Upper lobe of left lung (tissue), 6 donors: ENCODE measurements around the gene CFAP126. TPM values are rescaled to one million over a fixed set of nuclear protein-coding genes. Genes with fewer than 3 reads are reported as not detected.
"Not testable (repeated sequence)": the region's sequence is repeated elsewhere in the genome, so short reads cannot be mapped to it uniquely, and the experiment has no call there.

ENCODE experiments used
- ATAC-seq, 2 donors: fragments of 200-7000 bp; cut with Tn5 transposase; one replicate each; pipeline ENCODE4 v1.9.1; 2022; ENCODE audit warnings: mild to moderate bottlenecking in 2 of 2, moderate library complexity in 2 of 2; ENCODE audit not compliant: low FRiP score in 2 of 2
- DNase-seq, 2 donors: peaks; one replicate each; pipeline ENCODE4 v3.0.0-alpha.2; 2019 to 2020
- H3K27ac ChIP-seq, 4 donors: fragments of 200-600 bp; sonication (generic); one replicate each; pipeline ENCODE4 v1.5.1; 2016 to 2019
- H3K27me3 ChIP-seq, 4 donors: fragments of 200-600 bp; sonication (generic); one replicate each; pipeline ENCODE4 v1.5.1; 2017 to 2019
- H3K36me3 ChIP-seq, 4 donors: fragments of 200-600 bp; sonication (generic); one replicate each; pipeline ENCODE4 v1.5.1; 2016 to 2019
- H3K4me1 ChIP-seq, 4 donors: fragments of 200-600 bp; sonication (generic); one replicate each; pipeline ENCODE4 v1.5.1; 2018 to 2019
- H3K4me3 ChIP-seq, 4 donors: fragments of 200-600 bp; sonication (generic); one replicate each; pipeline ENCODE4 v1.5.1; 2017 to 2019; ENCODE audit warnings: mild to moderate bottlenecking in 2 of 4, moderate library complexity in 1 of 4
- H3K9me3 ChIP-seq, 4 donors: fragments of 200-600 bp; sonication (generic); one replicate each; pipeline ENCODE4 v1.5.1; 2018 to 2019
- CTCF ChIP-seq, 6 experiments: fragments of 450-650 bp in 4 of 6; fragments of 200-600 bp in 2 of 6; sonication (generic) in 2 of 6; IDR thresholded peaks; one replicate each; pipeline ENCODE4 v1.5.1; 2016 to 2019; ENCODE audit warnings: antibody characterized with exemption in 6 of 6
- EP300 ChIP-seq, 4 donors: sonication (generic); formaldehyde crosslinking; IDR thresholded peaks; one replicate each; pipeline ENCODE4 v1.5.1; 2017; ENCODE audit warnings: antibody characterized with exemption in 4 of 4, control low read depth in 2 of 4
- POLR2A ChIP-seq, 4 donors: fragments of 450-650 bp; IDR thresholded peaks; one replicate each; pipeline ENCODE4 v1.5.1; 2016 to 2017; ENCODE audit warnings: antibody characterized with exemption in 4 of 4, mild to moderate bottlenecking in 2 of 4
- POLR2AphosphoS5 ChIP-seq, 2 donors: sonication (generic); formaldehyde crosslinking; IDR thresholded peaks; one replicate each; pipeline ENCODE4 v1.5.1; 2017; ENCODE audit warnings: antibody characterized with exemption in 2 of 2
- WGBS, 2 donors: methylation state at CpG; one replicate each; pipeline ENCODE4 v1.1.5; 2017 to 2018; 5-methylcytosine and 5-hydroxymethylcytosine counted together
- small RNA-seq, 4 donors: library from RNA; depleted of rRNA; stranded (forward); fragments of <200 nt; gene quantifications; one replicate each; pipeline ENCODE3, GENCODE V24; 2016
- total RNA-seq, 6 donors: library from RNA; depleted of rRNA in 4 of 6; stranded (reverse); fragments of >200 nt in 4 of 6; gene quantifications; one replicate each; pipeline versions ENCODE4 v1.1.0 to v1.2.1, GENCODE V29; 2016 to 2021
- donor health status: DM: no; HTN: no; CAD: no; lungs with moderate emphysema.
- donor health status: DM: no; HTN: yes; CAD: no; lungs with severe emphysema.

Gene CFAP126
- total RNA-seq, 6 donors from 2014 or later = 0.37 to 9.5 (median 4.0) TPM; not detected in 1

GRCh38 chr1:161335796-161336195, 31.9 kb downstream of the CFAP126 start:
- no peak overlapping the region for H3K27ac ChIP-seq
- no peaks in the 10 kb centered on the region for H3K27me3 ChIP-seq
- ATAC-seq (no peak), DNase-seq (no peak)
- WGBS, 2 donors = 88 to 89% methylated on average over 3 of the region's 3 CpGs
- no peaks in the 10 kb centered on the region for H3K4me1 ChIP-seq
- TF ChIP-seq EP300 (IDR thresholded peaks at IDR 0.05) (no peak), POLR2A (IDR thresholded peaks at IDR 0.05) (no peak), POLR2AphosphoS5 (IDR thresholded peaks at IDR 0.05) (no peak), CTCF (IDR thresholded peaks at IDR 0.05) (no peak)
- H3K9me3 ChIP-seq = no peaks in the 10 kb centered on the region
- peaks cover 24 to 89% (median 46%) of the 10 kb centered on the region in 4 donors for H3K36me3 ChIP-seq
- H3K4me3 ChIP-seq = no peak overlapping the region

GRCh38 chr1:161333166-161333565, 34.5 kb downstream of the CFAP126 start:
- no peak overlapping the region for H3K27ac ChIP-seq
- no peaks in the 10 kb centered on the region for H3K4me1 ChIP-seq
- H3K27me3 ChIP-seq = no peaks in the 10 kb centered on the region
- no peaks in the 10 kb centered on the region for H3K9me3 ChIP-seq
- 94 to 95% methylated on average over 9 of the region's 9 CpGs for WGBS, 2 donors
- DNase-seq (no peak), ATAC-seq (no peak)
- peaks cover 30 to 92% (median 55%) of the 10 kb centered on the region in 4 donors for H3K36me3 ChIP-seq
- TF ChIP-seq CTCF (IDR thresholded peaks at IDR 0.05) = no peak
- no peak for TF ChIP-seq POLR2AphosphoS5 (IDR thresholded peaks at IDR 0.05)
- no peak for TF ChIP-seq POLR2A (IDR thresholded peaks at IDR 0.05)
- no peak for TF ChIP-seq EP300 (IDR thresholded peaks at IDR 0.05)
- H3K4me3 ChIP-seq = no peak overlapping the region

DNA sequence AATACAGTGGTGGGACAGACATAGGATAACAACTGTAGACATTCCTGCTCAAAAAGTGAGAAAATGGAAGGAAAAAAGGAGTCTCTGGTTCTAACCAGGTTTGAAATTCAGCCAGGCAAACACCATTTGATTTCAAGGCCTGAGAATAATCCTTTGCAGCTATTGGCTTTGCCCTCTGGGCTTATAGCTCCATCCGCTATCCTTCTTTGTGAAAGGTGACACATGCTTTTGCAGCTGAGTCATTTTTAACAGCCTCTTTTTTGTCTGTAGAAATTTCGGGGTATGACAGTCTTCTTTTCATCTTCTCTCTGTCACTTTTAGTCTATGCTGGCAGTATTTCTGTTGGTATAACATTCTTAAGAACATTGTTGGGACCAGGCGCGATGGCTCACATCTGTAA, 37.3 kb downstream of the CFAP126 start:
- Histone ChIP-seq H3K27ac (no peak overlapping the region), H3K9me3 (no peaks in the 10 kb centered on the region), H3K4me3 (no peak overlapping the region), H3K27me3 (no peaks in the 10 kb centered on the region), H3K4me1 (no peaks in the 10 kb centered on the region), H3K36me3 (peaks cover 33 to 96% (median 68%) of the 10 kb centered on the region in 4 donors)
- WGBS, 2 donors = 87 to 99% methylated on average over 4 of the region's 4 CpGs
- TF ChIP-seq CTCF (IDR thresholded peaks at IDR 0.05) = no peak
- DNase-seq (no peak), ATAC-seq (no peak)

DNA sequence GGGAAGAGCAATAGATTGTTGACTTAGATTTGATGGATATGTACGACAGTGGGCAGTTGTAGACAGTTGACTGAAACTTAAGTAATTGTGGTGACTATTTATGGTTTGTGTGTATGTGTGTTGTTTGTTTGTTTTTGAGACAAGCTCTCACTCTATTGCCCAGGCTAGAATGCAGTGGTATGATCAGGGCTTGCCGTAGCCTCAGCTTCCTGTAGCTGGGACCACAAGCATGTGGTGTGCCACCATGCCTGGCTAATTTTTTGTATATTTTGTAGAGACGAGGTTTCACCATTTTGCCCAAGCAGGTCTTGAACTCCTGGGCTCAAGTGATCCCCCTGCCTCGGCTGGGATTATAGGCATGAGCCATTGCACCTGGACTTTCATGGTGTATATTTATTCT, 43.7 kb downstream of the CFAP126 start:
- Histone ChIP-seq H3K9me3 (no peaks in the 10 kb centered on the region), H3K36me3 (peaks cover 9 to 68% (median 28%) of the 10 kb centered on the region in 4 donors), H3K4me3 (no peak overlapping the region), H3K27ac (no peak overlapping the region), H3K4me1 (no peaks in the 10 kb centered on the region), H3K27me3 (no peaks in the 10 kb centered on the region)
- WGBS, 2 donors = 73 to 91% methylated on average over 4 of the region's 4 CpGs
- no peak for ATAC-seq
- DNase-seq = no peak
- TF ChIP-seq POLR2A (IDR thresholded peaks at IDR 0.05) (no peak), EP300 (IDR thresholded peaks at IDR 0.05) (no peak), POLR2AphosphoS5 (IDR thresholded peaks at IDR 0.05) (no peak), CTCF (IDR thresholded peaks at IDR 0.05) (no peak)

DNA sequence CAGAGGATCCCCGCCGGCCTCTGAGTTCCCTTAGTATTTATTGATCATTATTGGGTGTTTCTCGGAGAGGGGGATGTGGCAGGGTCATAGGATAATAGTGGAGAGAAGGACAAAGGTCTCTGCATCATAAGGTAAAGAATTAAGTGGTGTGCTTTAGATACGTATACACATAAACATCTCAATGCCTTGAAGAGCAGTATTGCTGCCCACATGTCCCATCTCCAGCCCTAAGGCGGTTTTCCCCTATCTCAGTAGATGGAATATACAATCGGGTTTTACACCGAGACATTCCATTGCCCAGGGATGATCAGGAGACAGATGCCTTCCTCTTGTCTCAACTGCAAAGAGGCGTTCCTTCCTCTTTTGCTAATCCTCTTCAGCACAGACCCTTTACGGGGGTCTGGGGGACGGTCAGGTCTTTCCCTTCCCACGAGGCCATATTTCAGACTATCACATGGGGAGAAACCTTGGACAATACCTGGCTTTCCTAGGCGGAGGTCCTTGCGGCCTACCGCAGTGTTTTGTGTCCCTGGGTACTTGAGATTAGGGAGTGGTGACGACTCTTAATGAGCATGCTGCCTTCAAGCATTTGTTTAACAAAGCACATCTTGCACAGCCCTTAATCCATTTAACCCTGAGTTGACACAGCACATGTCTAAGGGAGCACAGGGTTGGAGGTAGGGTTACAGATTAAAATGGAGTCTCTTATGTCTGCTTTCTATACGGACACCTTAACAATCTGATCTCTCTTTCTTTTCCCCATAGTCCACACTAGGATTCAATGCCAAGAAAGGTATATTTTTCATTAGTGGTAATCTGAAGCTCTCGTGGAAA, 51.6 kb downstream of the CFAP126 start:
- not testable (repeated sequence) for H3K27me3 ChIP-seq, DNase-seq, H3K27ac ChIP-seq, ATAC-seq, H3K9me3 ChIP-seq, H3K4me3 ChIP-seq
- H3K36me3 ChIP-seq = peaks cover 0 to 10% (median 1%) of the 10 kb centered on the region in 4 donors
- WGBS, 2 donors = 74 to 75% methylated on average over 17 of the region's 17 CpGs
- H3K4me1 ChIP-seq = peaks cover 9 to 21% (median 13%) of the 10 kb centered on the region in 4 donors

Small RNA genes lying within 50 kb of the gene (small RNA-seq; reads per million reads assigned to genes)
- gene AL592295.2 (0 reads per million in 4 donors), gene RNU6-481P (0 reads per million in 4 donors)

Other genes with a start within 250 kb of the CFAP126 start
- 10 to 100 TPM; 17.8 to 55.9 (median 41.4) TPM for gene PFDN2, start 249.8 kb downstream of the CFAP126 start, total RNA-seq
- 10 to 100 TPM; 21.2 to 62.9 (median 40.7) TPM for gene NIT1, start 249.8 kb downstream of the CFAP126 start, total RNA-seq
- 10 to 100 TPM; 26.7 to 45.1 (median 35.1) TPM for gene DEDD, start 235.2 kb downstream of the CFAP126 start, total RNA-seq
- 10 to 100 TPM; 32.5 to 95.6 (median 75.6) TPM for gene UFC1, start 213.9 kb downstream of the CFAP126 start, total RNA-seq
- 10 to 100 TPM; 14.1 to 48.2 (median 21.8) TPM for gene USP21, start 208.4 kb downstream of the CFAP126 start, total RNA-seq
- gene PPOX, start 201.4 kb downstream of the CFAP126 start, total RNA-seq = 10 to 100 TPM; 19.5 to 48.2 (median 26.6) TPM
- gene B4GALT3, start 190.4 kb downstream of the CFAP126 start, total RNA-seq = 10 to 100 TPM; 12.3 to 37.1 (median 27.2) TPM
- gene ADAMTS4, start 168.8 kb downstream of the CFAP126 start, total RNA-seq = 10 to 100 TPM in 1 of 6 donors, 1 to 10 TPM in 4, under 1 TPM in 1; 0.91 to 18.6 (median 3.0) TPM
- 100 to 1,000 TPM in 2 of 6 donors, 10 to 100 TPM in 4; 65.7 to 194 (median 84.4) TPM for gene NDUFS2, start 165.5 kb downstream of the CFAP126 start, total RNA-seq
- 100 to 1,000 TPM in 5 of 6 donors, 10 to 100 TPM in 1; 75.4 to 233 (median 176) TPM for gene FCER1G, start 152.6 kb downstream of the CFAP126 start, total RNA-seq
- 1 to 10 TPM in 2 of 6 donors, not detected in 4; 2.5 to 3.7 TPM for gene APOA2, start 144.2 kb downstream of the CFAP126 start, total RNA-seq
- gene TOMM40L, start 141.8 kb downstream of the CFAP126 start, total RNA-seq = 10 to 100 TPM in 3 of 6 donors, 1 to 10 TPM in 3; 3.1 to 14.4 (median 9.9) TPM
- not detected for gene NR1I3, start 129.7 kb downstream of the CFAP126 start, total RNA-seq
- gene PCP4L1, start 109.1 kb downstream of the CFAP126 start, total RNA-seq = 1 to 10 TPM; 1.0 to 8.1 (median 5.0) TPM
- 1 to 10 TPM; 1.5 to 6.9 (median 4.0) TPM for gene MPZ, start 57.9 kb downstream of the CFAP126 start, total RNA-seq
- 100 to 1,000 TPM in 2 of 6 donors, 10 to 100 TPM in 4; 17.7 to 159 (median 66.7) TPM for gene SDHC, start 53.5 kb downstream of the CFAP126 start, total RNA-seq
- 100 to 1,000 TPM in 4 of 6 donors, 10 to 100 TPM in 2; 94.6 to 273 (median 160) TPM for gene FCGR2A, start 137.6 kb upstream of the CFAP126 start, total RNA-seq
- 10 to 100 TPM; 10.8 to 37.7 (median 15.9) TPM for gene HSPA6, start 156.7 kb upstream of the CFAP126 start, total RNA-seq
- 100 to 1,000 TPM in 2 of 6 donors, 10 to 100 TPM in 4; 20.8 to 237 (median 82.8) TPM for gene FCGR3A, start 181.9 kb upstream of the CFAP126 start, total RNA-seq